Measurements from ENCODE around the gene ZMAT1.

- no peak for TF ChIP-seq CTCF (IDR thresholded peaks at IDR 0.05)
- no peak for TF ChIP-seq POLR2A (IDR thresholded peaks at IDR 0.05)
Observed at GRCh38 chrX:101950581-101950980, 18.8 kb upstream of the ZMAT1 start.

Data from thyroid gland (tissue), 4 donors.